ENCODE results near the gene RETNLB. TPM values are rescaled to one million over a fixed set of nuclear protein-coding genes. Genes with fewer than 3 reads are reported as not detected.

The RETNLB gene
- total and polyA plus RNA-seq, 2 of the 4 experiments (the other 2 are of a cell fraction), result not detected

DNA sequence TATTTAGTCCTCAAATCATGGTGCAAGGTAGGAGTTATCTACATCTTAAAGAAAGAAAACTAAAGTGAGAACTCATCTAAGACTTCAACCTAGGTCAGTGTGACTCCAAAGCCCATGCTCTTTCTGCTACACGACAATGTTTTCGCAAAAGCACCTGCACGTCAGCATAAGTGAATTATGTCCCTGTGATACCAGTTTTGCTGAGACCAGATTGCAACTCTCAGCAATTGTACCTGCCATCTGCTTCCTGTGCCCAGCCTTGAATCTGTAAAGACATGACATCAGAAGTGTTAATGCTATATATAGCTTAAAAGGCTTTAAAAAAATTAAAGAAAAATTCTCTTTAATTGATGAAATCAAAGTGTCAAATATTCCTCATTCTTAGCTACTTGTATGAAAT is 43.4 kb downstream of the RETNLB start:
- Histone ChIP-seq H3K4me1 (ENCODE audit: control insufficient read depth, insufficient read depth, low read length) (no peaks in the 10 kb centered on the region), H3K27ac (ENCODE audit: insufficient read depth, low read length) (no peak overlapping the region), H3K36me3 (ENCODE audit: control insufficient read depth, insufficient read depth, low read length) (no peaks in the 10 kb centered on the region), H3K9me3 (ENCODE audit: control insufficient read depth, insufficient read depth, low read length) (no peaks in the 10 kb centered on the region), H2AFZ (replicated peaks; ENCODE audit: low read length, poor library complexity) (no peak overlapping the region), H4K5ac (ENCODE audit: low read depth, low read length) (no peak overlapping the region), H2AK9ac (replicated peaks; ENCODE audit: low read depth, low read length, poor library complexity) (no peak overlapping the region), H2AK5ac (ENCODE audit: low read depth, low read length) (no peak overlapping the region), H3K23ac (ENCODE audit: low read depth, low read length) (no peak overlapping the region), H2BK120ac (ENCODE audit: low read depth, low read length) (no peak overlapping the region), H3K27me3 (ENCODE audit: control insufficient read depth, insufficient read depth, low read length) (peaks cover 2% of the 10 kb centered on the region; the same call in 1 of the 2 replicates), H4K91ac (ENCODE audit: insufficient read depth, low read depth, low read length) (no peak overlapping the region), H3K14ac (replicated peaks; ENCODE audit: low read depth, low read length) (no peak overlapping the region), H2BK15ac (ENCODE audit: low read depth, low read length) (no peak overlapping the region), H3K79me1 (ENCODE audit: low read depth in 1 of 2, low read length in 2 of 2) (no peaks in the 10 kb centered on the region), H2BK5ac (ENCODE audit: low read depth, low read length, poor library complexity, severe bottlenecking) (no peak overlapping the region), H3K4ac (ENCODE audit: low read depth, low read length) (no peak overlapping the region), H3K9me1 (ENCODE audit: insufficient read depth, low read length) (no peaks in the 10 kb centered on the region), H3K9ac (ENCODE audit: low read depth, low read length) (no peak overlapping the region), H3K18ac (ENCODE audit: low read depth, low read length) (no peak overlapping the region), H3K4me3 (ENCODE audit: insufficient read depth, low read depth, low read length) (no peak overlapping the region), H2BK20ac (ENCODE audit: low read depth, low read length) (no peak overlapping the region), H3K4me2 (ENCODE audit: low read depth, low read length) (no peak overlapping the region), H3K56ac (ENCODE audit: extremely low read depth, insufficient read depth, low read length) (no peak overlapping the region), H4K8ac (ENCODE audit: low read depth in 2 of 2, low read length in 2 of 2) (no peak overlapping the region), H4K20me1 (ENCODE audit: insufficient read depth, low read length) (no peaks in the 10 kb centered on the region)
- intact Hi-C loops (cut with micrococcal nuclease) (no loop called here), dilution Hi-C loops (cut with HindIII; ENCODE audit: low sequenced_read_pairs, unreplicated experiment) (no loop called here), in situ Hi-C loops (cut with MboI; ENCODE audit: low sequenced_read_pairs) (no loop called here)
- ATAC-seq (ENCODE audit: low read depth) (no peak), DNase-seq (no peak)
- CTCF ChIA-PET, result no interaction called here
- BruUV-seq (replicated peaks), result no TSS peak
- POLR2A ChIA-PET (ENCODE audit: unreplicated experiment), result no interaction called here
- WGBS, 2 experiments (ENCODE audit: extremely low coverage in 2 of 2, insufficient read length in 1 of 2), result 87% methylated on average over 3 of the region's 3 CpGs; no CpG with 5 or more reads in 1 of the 2 experiments
- TF ChIP-seq SMC3 (IDR thresholded peaks at IDR 0.05; ENCODE audit: low read depth, low read length) (no peak), MXI1 (IDR thresholded peaks at IDR 0.05; ENCODE audit: borderline replicate concordance, low read depth, low read length) (no peak), RFX5 (IDR thresholded peaks at IDR 0.05; ENCODE audit: low read depth, low read length) (no peak), CHD1 (IDR thresholded peaks at IDR 0.05; ENCODE audit: low read depth, low read length) (no peak), MAFK (IDR thresholded peaks at IDR 0.05; ENCODE audit: low read depth, low read length) (no peak), CEBPB (IDR thresholded peaks at IDR 0.05; ENCODE audit: low read depth, low read length) (no peak), RCOR1 (IDR thresholded peaks at IDR 0.05; ENCODE audit: insufficient replicate concordance, low read length) (no peak), BHLHE40 (IDR thresholded peaks at IDR 0.05; ENCODE audit: low read depth, low read length) (no peak)
